ENCODE results near the gene SLC35G3. TPM values are rescaled to one million over a fixed set of nuclear protein-coding genes. Genes with fewer than 3 reads are reported as not detected.

Gene SLC35G3
- total RNA-seq, 2 experiments from 2014 or later: not detected

DNA sequence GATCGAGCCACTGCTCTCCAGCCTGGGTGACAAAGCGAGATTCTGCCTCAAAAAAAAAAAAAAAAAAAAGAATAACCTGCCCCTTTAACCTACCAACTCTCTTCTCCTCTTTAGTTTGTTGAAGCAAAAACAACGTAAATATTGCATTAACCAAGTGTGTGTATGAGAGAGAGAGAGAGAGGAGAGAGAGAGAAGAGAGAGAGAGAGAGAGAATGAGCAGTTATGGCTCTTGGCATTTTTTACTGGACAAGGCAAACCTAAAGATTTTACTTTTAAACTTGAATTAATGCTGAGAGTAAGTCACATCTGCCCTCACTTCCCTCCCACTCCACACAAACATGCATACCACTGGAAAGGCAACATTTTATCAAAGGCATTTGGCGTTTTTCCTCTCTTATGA is 45.6 kb upstream of the SLC35G3 start:
- DNase-seq (no peak), ATAC-seq (ENCODE audit: poor library complexity) (no peak)
- no peaks in the 10 kb centered on the region for H3K27me3 ChIP-seq (ENCODE audit: control insufficient read depth in 1 of 2, insufficient read depth in 2 of 2, low read length in 2 of 2)
- peaks cover 4% of the 10 kb centered on the region for H3K36me3 ChIP-seq (ENCODE audit: insufficient read depth, low read length)
- H3K36me3 Mint-ChIP-seq (ENCODE audit: low read depth): peaks cover 64% of the 10 kb centered on the region
- H3K4me1 Mint-ChIP-seq (ENCODE audit: low read depth): peaks cover 63% of the 10 kb centered on the region
- ChIA-PET CTCF (interaction anchor here (0.8 to 4.5 kb wide), 8 partner anchors 12 to 300 kb away, joined by 3 to 14 read pairs (median 7); no protein-coding TSS in a partner anchor), POLR2A (interaction anchor here (0.7 to 10.9 kb wide), 26 partner anchors 8 to 507 kb away, joined by 3 to 440 read pairs (median 8); partner anchors contain the start of genes SLFN11 and SLFN12L)
- TF ChIP-seq CTCF (IDR thresholded peaks at IDR 0.05): no peak
- intact Hi-C loops (cut with DNase I, micrococcal nuclease): loop anchor here in 1 of 2 experiments (10.0 kb wide), 2 partner anchors 135 to 505 kb away; partner anchors contain the start of gene SLFN11
- H3K4me3 ChIP-seq (ENCODE audit: low read length): peak overlapping the region; percentile 99
- peak overlapping the region; percentile 42 to 99 for H3K27ac ChIP-seq (ENCODE audit: low read depth in 1 of 2, low read length in 2 of 2)
- H3K4me1 ChIP-seq (ENCODE audit: insufficient read depth, low read length): peaks cover 53% of the 10 kb centered on the region
- H3K27me3 Mint-ChIP-seq: no peaks in the 10 kb centered on the region
- H3K9me3 ChIP-seq (ENCODE audit: control insufficient read depth in 1 of 2, insufficient read depth in 1 of 2, low read length in 2 of 2): no peaks in the 10 kb centered on the region
- H3K9me3 Mint-ChIP-seq: peaks cover 3% of the 10 kb centered on the region
- peak overlapping the region; percentile 100 for H3K27ac Mint-ChIP-seq
- H3K4me3 Mint-ChIP-seq: peak overlapping the region; percentile 99

DNA sequence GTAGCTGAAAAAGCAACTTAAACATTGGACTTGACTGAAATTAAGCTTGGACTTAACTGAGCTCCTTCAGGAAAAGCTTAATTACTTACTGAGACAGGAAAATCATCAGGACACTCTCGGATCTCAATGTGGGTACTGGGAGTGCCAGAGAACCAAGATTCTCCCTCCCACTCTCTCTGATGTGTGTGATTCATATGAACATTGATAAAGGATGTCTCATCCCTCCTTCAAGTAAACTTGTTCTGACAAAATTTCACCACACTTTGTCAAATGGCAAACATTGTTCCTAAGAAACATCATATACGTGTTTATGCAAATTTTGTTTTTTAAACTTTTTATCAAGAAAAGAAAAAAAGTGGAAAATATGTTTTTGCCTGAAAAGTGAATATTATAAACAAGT is 44.6 kb upstream of the SLC35G3 start:
- ATAC-seq (ENCODE audit: poor library complexity) (no peak), DNase-seq (no peak)
- intact Hi-C loops (cut with DNase I, micrococcal nuclease): no loop called here
- Mint-ChIP-seq H3K9me3 (peaks cover 3% of the 10 kb centered on the region), H3K27ac (peak overlapping the region; percentile 100), H3K36me3 (ENCODE audit: low read depth) (peaks cover 54% of the 10 kb centered on the region), H3K27me3 (no peaks in the 10 kb centered on the region), H3K4me1 (ENCODE audit: low read depth) (peaks cover 62% of the 10 kb centered on the region), H3K4me3 (peak overlapping the region; percentile 99)
- Histone ChIP-seq H3K27ac (ENCODE audit: low read depth in 1 of 2, low read length in 2 of 2) (peak overlapping the region; percentile 41 to 99), H3K36me3 (ENCODE audit: insufficient read depth, low read length) (no peaks in the 10 kb centered on the region), H3K4me3 (ENCODE audit: low read length) (peak overlapping the region; percentile 99), H3K27me3 (ENCODE audit: control insufficient read depth in 1 of 2, insufficient read depth in 2 of 2, low read length in 2 of 2) (no peaks in the 10 kb centered on the region), H3K9me3 (ENCODE audit: control insufficient read depth in 1 of 2, insufficient read depth in 1 of 2, low read length in 2 of 2) (no peaks in the 10 kb centered on the region), H3K4me1 (ENCODE audit: insufficient read depth, low read length) (peaks cover 53% of the 10 kb centered on the region)
- ChIA-PET CTCF (interaction anchor here (1.0 to 2.2 kb wide), 5 partner anchors 11 to 301 kb away, joined by 3 to 9 read pairs (median 7); no protein-coding TSS in a partner anchor), POLR2A (interaction anchor here (0.7 to 10.9 kb wide), 14 partner anchors 10 to 340 kb away, joined by 3 to 440 read pairs (median 6); partner anchors contain the start of genes PEX12, SLFN11 and SLFN12L)
- TF ChIP-seq CTCF (IDR thresholded peaks at IDR 0.05): no peak

DNA sequence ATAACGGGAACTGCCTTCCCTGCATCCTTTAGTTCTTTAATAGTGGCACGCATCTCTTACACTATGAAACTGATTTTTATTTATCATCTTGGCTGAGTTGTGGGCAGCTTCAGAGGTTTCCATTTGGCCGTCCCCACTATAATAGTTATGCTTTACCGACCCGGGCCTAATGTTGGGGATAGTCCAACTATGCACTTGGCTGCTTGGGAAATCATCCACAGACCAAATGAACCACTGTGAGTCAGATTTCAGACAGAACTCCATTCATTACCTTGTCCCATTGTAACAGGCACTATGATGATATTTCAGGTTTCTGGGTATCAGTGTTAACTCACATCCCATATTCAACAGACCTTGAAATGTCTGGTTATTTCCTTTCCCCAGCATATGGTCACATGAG is 42.6 kb upstream of the SLC35G3 start:
- peaks cover 35% of the 10 kb centered on the region for H3K36me3 Mint-ChIP-seq (ENCODE audit: low read depth)
- no peak for TF ChIP-seq CTCF (IDR thresholded peaks at IDR 0.05)
- H3K27ac Mint-ChIP-seq: peak overlapping the region; percentile 100
- no peaks in the 10 kb centered on the region for H3K27me3 Mint-ChIP-seq
- H3K27me3 ChIP-seq (ENCODE audit: control insufficient read depth in 1 of 2, insufficient read depth in 2 of 2, low read length in 2 of 2): no peaks in the 10 kb centered on the region
- ATAC-seq (ENCODE audit: poor library complexity) (no peak), DNase-seq (no peak)
- ChIA-PET POLR2A (interaction anchor here (0.9 to 10.9 kb wide), 7 partner anchors 8 to 299 kb away, joined by 3 to 440 read pairs (median 5); partner anchors contain the start of gene SLFN12L), CTCF (interaction anchor here (1.1 to 1.7 kb wide), 2 partner anchors 23 to 303 kb away, joined by 3 to 5 read pairs; no protein-coding TSS in a partner anchor)
- H3K9me3 Mint-ChIP-seq: peaks cover 3% of the 10 kb centered on the region
- H3K4me1 ChIP-seq (ENCODE audit: insufficient read depth, low read length): peaks cover 73% of the 10 kb centered on the region
- H3K4me3 ChIP-seq (ENCODE audit: low read length): no peak overlapping the region
- peaks cover 78% of the 10 kb centered on the region for H3K4me1 Mint-ChIP-seq (ENCODE audit: low read depth)
- H3K36me3 ChIP-seq (ENCODE audit: insufficient read depth, low read length): no peaks in the 10 kb centered on the region
- no peaks in the 10 kb centered on the region for H3K9me3 ChIP-seq (ENCODE audit: control insufficient read depth in 1 of 2, insufficient read depth in 1 of 2, low read length in 2 of 2)
- peak overlapping the region; percentile 46 to 99 for H3K27ac ChIP-seq (ENCODE audit: low read depth in 1 of 2, low read length in 2 of 2)
- H3K4me3 Mint-ChIP-seq: no peak overlapping the region
- intact Hi-C loops (cut with DNase I, micrococcal nuclease): loop anchor here in 1 of 2 experiments (2.0 kb wide), 1 partner anchor 16 kb away; no protein-coding TSS in a partner anchor

Measured in CD4-positive, alpha-beta T cell (primary cell).